A172 (cell line): ENCODE data around the gene EDN2. TPM values are rescaled to one million over a fixed set of nuclear protein-coding genes. Genes with fewer than 3 reads are reported as not detected.
A peak's percentile ranks its signal among the peaks of the same experiment; 100 is the strongest.

Experiments used
- DNase-seq: peaks from one replicate; pipeline ENCODE4 v3.0.0-alpha.2; 2015; ENCODE audit warnings: low spot score
- total RNA-seq: library from RNA; depleted of rRNA; stranded (reverse); fragments of >200 nt; shearing (Covaris generic); gene quantifications from 2 replicates; pipeline ENCODE4 v1.2.3, GENCODE V29; 2014

EDN2 gene
- total RNA-seq, 1 experiment from 2014 or later: 1.3 TPM

- DNase-seq: no peak
These were observed 32.6 kb upstream of the EDN2 start for GRCh38 chr1:41517062-41517438.

GRCh38 chr1:41516168-41517061, 31.9 kb upstream of the EDN2 start:
- peak; percentile 67 for DNase-seq

GRCh38 chr1:41515778-41516167, 31.3 kb upstream of the EDN2 start:
- DNase-seq: no peak

GRCh38 chr1:41515131-41515678, 30.7 kb upstream of the EDN2 start:
- DNase-seq: no peak

- DNase-seq: no peak
These were observed 29.9 kb upstream of the EDN2 start for GRCh38 chr1:41514381-41514780.

GRCh38 chr1:41513383-41513735, 28.9 kb upstream of the EDN2 start:
- no peak for DNase-seq

GRCh38 chr1:41512701-41513382, 28.4 kb upstream of the EDN2 start:
- DNase-seq: no peak

GRCh38 chr1:41511239-41511540, 26.7 kb upstream of the EDN2 start:
- DNase-seq: no peak

- DNase-seq: no peak
These were observed 26.2 kb upstream of the EDN2 start for GRCh38 chr1:41510531-41511238.

GRCh38 chr1:41509270-41509671, 24.8 kb upstream of the EDN2 start:
- DNase-seq: no peak

GRCh38 chr1:41508290-41508689, 23.8 kb upstream of the EDN2 start:
- no peak for DNase-seq

- DNase-seq: no peak
These were observed 23.4 kb upstream of the EDN2 start for GRCh38 chr1:41507836-41508235.

GRCh38 chr1:41507110-41507720, 22.7 kb upstream of the EDN2 start:
- no peak for DNase-seq

GRCh38 chr1:41504114-41505035, 19.9 kb upstream of the EDN2 start:
- DNase-seq: peak; percentile 85

GRCh38 chr1:41503538-41504113, 19.1 kb upstream of the EDN2 start:
- no peak for DNase-seq

- no peak for DNase-seq
These were observed 18.4 kb upstream of the EDN2 start for GRCh38 chr1:41502912-41503311.

- no peak for DNase-seq
These were observed 17.1 kb upstream of the EDN2 start for GRCh38 chr1:41501581-41501980.

GRCh38 chr1:41500781-41501518, 16.5 kb upstream of the EDN2 start:
- DNase-seq: peak; percentile 75

- peak; percentile 87 for DNase-seq
These were observed 15.9 kb upstream of the EDN2 start for GRCh38 chr1:41500378-41500777.

GRCh38 chr1:41499591-41499990, 15.1 kb upstream of the EDN2 start:
- DNase-seq: no peak
